HepG2 (cell line): ENCODE results near the gene SPRED2. TPM values are rescaled to one million over a fixed set of nuclear protein-coding genes. Genes with fewer than 3 reads are reported as not detected.

Experiments
- EP300 ChIP-seq, 3 experiments: sonication (generic) in 1 of 3; formaldehyde crosslinking in 1 of 3; IDR thresholded peaks; 2 replicates each; pipeline versions ENCODE4 v1.5.1 to v1.6.1; 2011 to 2020; ENCODE audit warnings: low read depth in 2 of 3, low read length in 2 of 3, borderline replicate concordance in 1 of 3, improper control_type of control experiment in 1 of 3, mild to moderate bottlenecking in 1 of 3, missing genetic modification reagents in 1 of 3, moderate library complexity in 1 of 3
- GABPA ChIP-seq, 2 experiments: IDR thresholded peaks; 2 replicates each; pipeline ENCODE4 v1.6.1; 2011 to 2016; ENCODE audit warnings: low read depth in 2 of 2, low read length in 1 of 2, missing biosample characterization in 1 of 2, missing genetic modification characterization in 1 of 2
- JARID2 ChIP-seq: sonication (generic); formaldehyde crosslinking; IDR thresholded peaks from 2 replicates; pipeline ENCODE4 v1.8.1; 2023; ENCODE audit warnings: missing genetic modification reagents, inconsistent platforms; ENCODE audit not compliant: insufficient replicate concordance
- MIXL1 ChIP-seq: IDR thresholded peaks from 2 replicates; pipeline ENCODE4 v1.6.1; 2016
- PHB2 ChIP-seq: fragments of 450-650 bp; IDR thresholded peaks from 2 replicates; pipeline ENCODE4 v1.6.1; 2018; ENCODE audit not compliant: partially characterized antibody
- RELA ChIP-seq: sonication (generic); formaldehyde crosslinking; IDR thresholded peaks from 2 replicates; pipeline ENCODE4 v1.4.0; 2020; ENCODE audit warnings: missing genetic modification reagents
- REPIN1 ChIP-seq: sonication (generic); formaldehyde crosslinking; IDR thresholded peaks from 2 replicates; pipeline ENCODE4 v1.8.0; 2022; ENCODE audit warnings: missing genetic modification reagents, low read depth, mild to moderate bottlenecking, borderline replicate concordance
- TEAD3 ChIP-seq: optimal IDR thresholded peaks from 2 replicates; pipeline ENCODE3; 2016; ENCODE audit warnings: borderline replicate concordance
- ZNF260 ChIP-seq: sonication (generic); formaldehyde crosslinking; IDR thresholded peaks from 2 replicates; pipeline ENCODE4 v1.4.0; 2020; ENCODE audit warnings: missing genetic modification reagents, low read depth, mild to moderate bottlenecking, borderline replicate concordance
- ZNF34 ChIP-seq: sonication (generic); formaldehyde crosslinking; IDR thresholded peaks from 2 replicates; pipeline ENCODE4 v1.4.0; 2020; ENCODE audit warnings: mild to moderate bottlenecking, missing genetic modification reagents, borderline replicate concordance
- polyA plus RNA-seq, 8 experiments: library from polyadenylated mRNA; depleted of rRNA in 3 of 8; stranded (reverse) in 7 of 8; unstranded in 1 of 8; fragments of >200 nt; fragmentation: Illumina TruSeq in 4 of 8; extraction: Trizol in 4 of 8; gene quantifications; 2 replicates each; pipeline versions ENCODE4 v1.2.1 to v1.2.3, GENCODE V29; 2011 to 2016; ENCODE audit warnings: low read depth in 4 of 8, missing spikeins in 1 of 8, mixed read lengths in 1 of 8; ENCODE audit not compliant: insufficient read depth in 1 of 8
- total RNA-seq, 5 experiments: library from RNA; depleted of rRNA; stranded (reverse); fragments of >200 nt; fragmentation: Illumina TruSeq; extraction: Trizol; gene quantifications; 2 replicates each; pipeline ENCODE4 v1.2.3, GENCODE V29; 2016; ENCODE audit warnings: low read depth in 1 of 5
- TF ChIP-seq, protein P1 (sequence below): sonication (generic); formaldehyde crosslinking; IDR thresholded peaks from 2 replicates; pipeline ENCODE4 v1.4.0; 2020; ENCODE audit warnings: missing genetic modification reagents, borderline replicate concordance
- TF ChIP-seq, protein P2 (sequence below): sonication (generic); formaldehyde crosslinking; conservative IDR thresholded peaks from 2 replicates; pipeline ENCODE4 v1.5.0; 2020; ENCODE audit warnings: missing genetic modification reagents
- TF ChIP-seq, protein P3 (sequence below): IDR thresholded peaks from 2 replicates; pipeline ENCODE4 v1.6.1; 2018; ENCODE audit warnings: missing genetic modification reagents, mild to moderate bottlenecking, missing compliant biosample characterization
- TF ChIP-seq, protein P4 (sequence below): sonication (generic); formaldehyde crosslinking; IDR thresholded peaks from 2 replicates; pipeline ENCODE4 v1.5.0; 2020; ENCODE audit warnings: missing genetic modification reagents
- TF ChIP-seq, protein P5 (sequence below): sonication (generic); formaldehyde crosslinking; IDR thresholded peaks from 2 replicates; pipeline ENCODE4 v1.4.0; 2020; ENCODE audit warnings: mild to moderate bottlenecking, missing genetic modification reagents

Gene SPRED2
- total and polyA plus RNA-seq, 2 of the 13 experiments (the other 11 are each of a cell fraction or from before 2014, with no cell fraction given) = 13.0 to 37.0 TPM

DNA sequence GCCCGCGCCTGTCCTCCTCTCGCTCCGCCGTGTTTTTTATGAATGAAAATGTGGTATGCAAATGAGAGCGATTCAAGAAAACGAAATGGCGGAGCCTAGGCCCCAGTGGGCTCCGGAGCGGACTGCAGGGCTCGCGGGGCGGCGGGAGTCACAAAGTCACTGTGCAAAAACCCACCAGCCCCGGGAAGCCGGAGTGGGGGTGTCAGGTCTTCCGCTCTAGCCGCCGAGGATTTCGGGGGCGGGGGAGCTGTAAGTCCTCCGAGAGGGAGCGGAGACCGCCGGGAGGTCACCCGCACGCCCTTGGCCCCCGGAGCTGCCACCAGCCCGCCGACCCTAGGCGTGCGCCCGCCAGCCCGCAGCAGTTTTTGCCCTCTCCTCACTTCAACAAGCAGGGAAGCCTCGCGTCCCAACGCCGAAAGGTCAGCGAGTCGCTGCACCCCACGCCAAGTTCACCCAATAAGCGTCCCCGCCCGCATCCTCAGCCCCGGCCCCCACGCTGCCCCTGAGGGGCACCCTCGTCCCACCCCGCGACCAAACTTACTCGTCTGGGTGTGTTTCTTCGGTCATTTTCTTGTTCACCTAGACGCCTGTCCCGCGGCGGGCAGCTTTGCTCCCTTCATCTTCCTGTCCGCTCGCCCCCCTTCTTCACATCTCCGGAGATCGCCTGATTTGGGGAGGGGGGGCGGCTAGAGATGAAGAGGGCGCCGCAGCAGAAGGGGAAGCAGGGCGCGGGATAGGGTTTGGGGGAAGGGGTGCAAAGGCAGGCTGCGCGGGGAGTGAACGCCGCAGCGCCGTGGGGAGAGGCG lies 775 bp downstream of the SPRED2 start (continued):
- TF ChIP-seq, protein P1, sequence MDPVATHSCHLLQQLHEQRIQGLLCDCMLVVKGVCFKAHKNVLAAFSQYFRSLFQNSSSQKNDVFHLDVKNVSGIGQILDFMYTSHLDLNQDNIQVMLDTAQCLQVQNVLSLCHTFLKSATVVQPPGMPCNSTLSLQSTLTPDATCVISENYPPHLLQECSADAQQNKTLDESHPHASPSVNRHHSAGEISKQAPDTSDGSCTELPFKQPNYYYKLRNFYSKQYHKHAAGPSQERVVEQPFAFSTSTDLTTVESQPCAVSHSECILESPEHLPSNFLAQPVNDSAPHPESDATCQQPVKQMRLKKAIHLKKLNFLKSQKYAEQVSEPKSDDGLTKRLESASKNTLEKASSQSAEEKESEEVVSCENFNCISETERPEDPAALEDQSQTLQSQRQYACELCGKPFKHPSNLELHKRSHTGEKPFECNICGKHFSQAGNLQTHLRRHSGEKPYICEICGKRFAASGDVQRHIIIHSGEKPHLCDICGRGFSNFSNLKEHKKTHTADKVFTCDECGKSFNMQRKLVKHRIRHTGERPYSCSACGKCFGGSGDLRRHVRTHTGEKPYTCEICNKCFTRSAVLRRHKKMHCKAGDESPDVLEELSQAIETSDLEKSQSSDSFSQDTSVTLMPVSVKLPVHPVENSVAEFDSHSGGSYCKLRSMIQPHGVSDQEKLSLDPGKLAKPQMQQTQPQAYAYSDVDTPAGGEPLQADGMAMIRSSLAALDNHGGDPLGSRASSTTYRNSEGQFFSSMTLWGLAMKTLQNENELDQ (CRISPR knock-in tag) = no peak
- TF ChIP-seq PHB2 (no peak), ZNF34 (CRISPR knock-in tag) (no peak), EP300 (IDR thresholded peaks at IDR 0.05; ENCODE audit: low read depth in 2 of 2, low read length in 2 of 2) (no peak), EP300 (CRISPR knock-in tag; IDR thresholded peaks at IDR 0.05; ENCODE audit: borderline replicate concordance) (no peak), JARID2 (CRISPR knock-in tag) (no peak), MIXL1 (CRISPR knock-in tag) (no peak), GABPA (IDR thresholded peaks at IDR 0.05; ENCODE audit: low read depth, low read length) (no peak), GABPA (CRISPR knock-in tag; IDR thresholded peaks at IDR 0.05; ENCODE audit: low read depth) (no peak), REPIN1 (CRISPR knock-in tag) (no peak), ZNF260 (no peak), TEAD3 (CRISPR knock-in tag) (no peak), RELA (CRISPR knock-in tag) (no peak)
- TF ChIP-seq, protein P2, sequence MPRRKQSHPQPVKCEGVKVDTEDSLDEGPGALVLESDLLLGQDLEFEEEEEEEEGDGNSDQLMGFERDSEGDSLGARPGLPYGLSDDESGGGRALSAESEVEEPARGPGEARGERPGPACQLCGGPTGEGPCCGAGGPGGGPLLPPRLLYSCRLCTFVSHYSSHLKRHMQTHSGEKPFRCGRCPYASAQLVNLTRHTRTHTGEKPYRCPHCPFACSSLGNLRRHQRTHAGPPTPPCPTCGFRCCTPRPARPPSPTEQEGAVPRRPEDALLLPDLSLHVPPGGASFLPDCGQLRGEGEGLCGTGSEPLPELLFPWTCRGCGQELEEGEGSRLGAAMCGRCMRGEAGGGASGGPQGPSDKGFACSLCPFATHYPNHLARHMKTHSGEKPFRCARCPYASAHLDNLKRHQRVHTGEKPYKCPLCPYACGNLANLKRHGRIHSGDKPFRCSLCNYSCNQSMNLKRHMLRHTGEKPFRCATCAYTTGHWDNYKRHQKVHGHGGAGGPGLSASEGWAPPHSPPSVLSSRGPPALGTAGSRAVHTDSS = 0 out of 2 replicates have a peak, but pooled peaks have one; percentile 14
- TF ChIP-seq, protein P3, sequence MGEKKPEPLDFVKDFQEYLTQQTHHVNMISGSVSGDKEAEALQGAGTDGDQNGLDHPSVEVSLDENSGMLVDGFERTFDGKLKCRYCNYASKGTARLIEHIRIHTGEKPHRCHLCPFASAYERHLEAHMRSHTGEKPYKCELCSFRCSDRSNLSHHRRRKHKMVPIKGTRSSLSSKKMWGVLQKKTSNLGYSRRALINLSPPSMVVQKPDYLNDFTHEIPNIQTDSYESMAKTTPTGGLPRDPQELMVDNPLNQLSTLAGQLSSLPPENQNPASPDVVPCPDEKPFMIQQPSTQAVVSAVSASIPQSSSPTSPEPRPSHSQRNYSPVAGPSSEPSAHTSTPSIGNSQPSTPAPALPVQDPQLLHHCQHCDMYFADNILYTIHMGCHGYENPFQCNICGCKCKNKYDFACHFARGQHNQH (CRISPR knock-in tag) = no peak
- TF ChIP-seq, protein P4, sequence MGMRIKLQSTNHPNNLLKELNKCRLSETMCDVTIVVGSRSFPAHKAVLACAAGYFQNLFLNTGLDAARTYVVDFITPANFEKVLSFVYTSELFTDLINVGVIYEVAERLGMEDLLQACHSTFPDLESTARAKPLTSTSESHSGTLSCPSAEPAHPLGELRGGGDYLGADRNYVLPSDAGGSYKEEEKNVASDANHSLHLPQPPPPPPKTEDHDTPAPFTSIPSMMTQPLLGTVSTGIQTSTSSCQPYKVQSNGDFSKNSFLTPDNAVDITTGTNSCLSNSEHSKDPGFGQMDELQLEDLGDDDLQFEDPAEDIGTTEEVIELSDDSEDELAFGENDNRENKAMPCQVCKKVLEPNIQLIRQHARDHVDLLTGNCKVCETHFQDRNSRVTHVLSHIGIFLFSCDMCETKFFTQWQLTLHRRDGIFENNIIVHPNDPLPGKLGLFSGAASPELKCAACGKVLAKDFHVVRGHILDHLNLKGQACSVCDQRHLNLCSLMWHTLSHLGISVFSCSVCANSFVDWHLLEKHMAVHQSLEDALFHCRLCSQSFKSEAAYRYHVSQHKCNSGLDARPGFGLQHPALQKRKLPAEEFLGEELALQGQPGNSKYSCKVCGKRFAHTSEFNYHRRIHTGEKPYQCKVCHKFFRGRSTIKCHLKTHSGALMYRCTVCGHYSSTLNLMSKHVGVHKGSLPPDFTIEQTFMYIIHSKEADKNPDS (CRISPR knock-in tag) = no peak; the same call in 1 of the 2 replicates
- TF ChIP-seq, protein P5, sequence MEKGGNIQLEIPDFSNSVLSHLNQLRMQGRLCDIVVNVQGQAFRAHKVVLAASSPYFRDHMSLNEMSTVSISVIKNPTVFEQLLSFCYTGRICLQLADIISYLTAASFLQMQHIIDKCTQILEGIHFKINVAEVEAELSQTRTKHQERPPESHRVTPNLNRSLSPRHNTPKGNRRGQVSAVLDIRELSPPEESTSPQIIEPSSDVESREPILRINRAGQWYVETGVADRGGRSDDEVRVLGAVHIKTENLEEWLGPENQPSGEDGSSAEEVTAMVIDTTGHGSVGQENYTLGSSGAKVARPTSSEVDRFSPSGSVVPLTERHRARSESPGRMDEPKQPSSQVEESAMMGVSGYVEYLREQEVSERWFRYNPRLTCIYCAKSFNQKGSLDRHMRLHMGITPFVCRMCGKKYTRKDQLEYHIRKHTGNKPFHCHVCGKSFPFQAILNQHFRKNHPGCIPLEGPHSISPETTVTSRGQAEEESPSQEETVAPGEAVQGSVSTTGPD (CRISPR knock-in tag) = no peak
